Smooth muscle cell (in vitro differentiated cells): Measurements from ENCODE around the gene DNAH3. TPM values are rescaled to one million over a fixed set of nuclear protein-coding genes. Genes with fewer than 3 reads are reported as not detected.

Experiments
- DNase-seq: peaks from one replicate; lab custom pipeline; 2025; ENCODE audit not compliant: unreplicated experiment; lab: John Stamatoyannopoulos, UW
- H2AFZ ChIP-seq: fragments of 200-600 bp; sonication (generic); 2 replicates; pipeline ENCODE4 v1.6.0; 2016; ENCODE audit warnings: antibody characterized with exemption, low read depth, mild to moderate bottlenecking
- H3F3A ChIP-seq: fragments of 200-600 bp; sonication (generic); 2 replicates; pipeline ENCODE4 v1.6.0; 2017; ENCODE audit warnings: antibody characterized with exemption, low read depth
- H3K27ac ChIP-seq: fragments of 200-600 bp; sonication (generic); 2 replicates; pipeline ENCODE4 v1.5.1; 2016; ENCODE audit warnings: low read depth, mild to moderate bottlenecking
- H3K27me3 ChIP-seq: fragments of 200-600 bp; sonication (generic); 2 replicates; pipeline ENCODE4 v1.6.1; 2016; ENCODE audit warnings: low read depth, mild to moderate bottlenecking
- H3K36me3 ChIP-seq: fragments of 200-600 bp; sonication (generic); 2 replicates; pipeline ENCODE4 v1.5.1; 2016; ENCODE audit warnings: low read depth
- H3K4me1 ChIP-seq: fragments of 200-600 bp; sonication (generic); 2 replicates; pipeline ENCODE4 v1.5.1; 2016; ENCODE audit warnings: low read depth
- H3K4me2 ChIP-seq: fragments of 200-600 bp; sonication (generic); 2 replicates; pipeline ENCODE4 v1.6.0; 2016; ENCODE audit warnings: mild to moderate bottlenecking
- H3K4me3 ChIP-seq: fragments of 200-600 bp; sonication (generic); 2 replicates; pipeline ENCODE4 v1.5.1; 2016; ENCODE audit warnings: mild to moderate bottlenecking
- H3K79me2 ChIP-seq: fragments of 200-600 bp; sonication (generic); 2 replicates; pipeline ENCODE4 v1.6.0; 2016; ENCODE audit warnings: low read depth, mild to moderate bottlenecking
- H3K9ac ChIP-seq: fragments of 200-600 bp; sonication (generic); 2 replicates; pipeline ENCODE4 v1.6.0; 2016; ENCODE audit warnings: low read depth
- H3K9me3 ChIP-seq: fragments of 200-600 bp; sonication (generic); replicated peaks from 2 replicates; pipeline ENCODE4 v1.5.1; 2016; ENCODE audit warnings: low read depth
- H4K20me1 ChIP-seq: fragments of 200-600 bp; sonication (generic); 2 replicates; pipeline ENCODE4 v1.6.0; 2016; ENCODE audit warnings: low read depth
- CTCF ChIP-seq: fragments of 200-600 bp; sonication (generic); IDR thresholded peaks from 2 replicates; pipeline ENCODE4 v1.5.1; 2017; ENCODE audit warnings: borderline replicate concordance, mild to moderate bottlenecking, antibody characterized with exemption; ENCODE audit not compliant: insufficient read depth, poor library complexity, severe bottlenecking
- WGBS: methylation state at CpG from one replicate; pipeline ENCODE4 v1.1.7; 2016; ENCODE audit warnings: low lambda C conversion rate; 5-methylcytosine and 5-hydroxymethylcytosine counted together
- polyA plus RNA-seq: library from polyadenylated mRNA; unstranded; fragments of >200 nt; fragmentation: Nextera tagmentation; extraction: Ambion mirVana; gene quantifications from 2 replicates; pipeline ENCODE4 v1.2.1, GENCODE V29; 2016
- total RNA-seq: library from RNA; depleted of rRNA; stranded (reverse); fragments of >200 nt; gene quantifications from 2 replicates; pipeline ENCODE4 v1.2.3, GENCODE V29; 2014

Gene DNAH3
- total and polyA plus RNA-seq, 2 experiments from 2014 or later: not detected

GRCh38 chr16:21185659-21186325 lies 35.1 kb upstream of the DNAH3 start:
- H3K27ac ChIP-seq: no peak overlapping the region
- H3K79me2 ChIP-seq: no peaks in the 10 kb centered on the region
- no peak overlapping the region for H3K4me3 ChIP-seq
- no peak for TF ChIP-seq CTCF
- H2AFZ ChIP-seq: no peak overlapping the region
- no peaks in the 10 kb centered on the region for H4K20me1 ChIP-seq
- no peak overlapping the region for H3K4me2 ChIP-seq
- H3K9ac ChIP-seq: no peak overlapping the region
- H3K9me3 ChIP-seq: no peaks in the 10 kb centered on the region
- DNase-seq: no peak
- no peaks in the 10 kb centered on the region for H3K27me3 ChIP-seq
- no peaks in the 10 kb centered on the region for H3K4me1 ChIP-seq
- WGBS: 93% methylated on average over 12 of the region's 12 CpGs
- H3F3A ChIP-seq: no peaks in the 10 kb centered on the region
- H3K36me3 ChIP-seq: peaks cover 8% of the 10 kb centered on the region

GRCh38 chr16:21184834-21185233 lies 34.2 kb upstream of the DNAH3 start:
- Histone ChIP-seq H3K27me3 (no peaks in the 10 kb centered on the region), H3K4me3 (no peak overlapping the region), H3K9ac (no peak overlapping the region), H3K4me1 (no peaks in the 10 kb centered on the region), H4K20me1 (no peaks in the 10 kb centered on the region), H2AFZ (no peak overlapping the region), H3K9me3 (no peaks in the 10 kb centered on the region), H3K36me3 (peaks cover 10% of the 10 kb centered on the region), H3K4me2 (no peak overlapping the region), H3K27ac (no peak overlapping the region), H3K79me2 (no peaks in the 10 kb centered on the region), H3F3A (no peaks in the 10 kb centered on the region)
- 83% methylated on average over 3 of the region's 3 CpGs for WGBS
- TF ChIP-seq CTCF: no peak
- DNase-seq: no peak

GRCh38 chr16:21183995-21184394 lies 33.3 kb upstream of the DNAH3 start:
- DNase-seq: no peak
- H3K4me2 ChIP-seq: no peak overlapping the region
- H3K9ac ChIP-seq: no peak overlapping the region
- H3K9me3 ChIP-seq: no peaks in the 10 kb centered on the region
- H3K79me2 ChIP-seq: no peaks in the 10 kb centered on the region
- WGBS: 85% methylated on average over 3 of the region's 3 CpGs
- peaks cover 12% of the 10 kb centered on the region for H3K36me3 ChIP-seq
- no peaks in the 10 kb centered on the region for H3F3A ChIP-seq
- H3K27ac ChIP-seq: no peak overlapping the region
- TF ChIP-seq CTCF: no peak
- no peaks in the 10 kb centered on the region for H4K20me1 ChIP-seq
- no peaks in the 10 kb centered on the region for H3K4me1 ChIP-seq
- no peaks in the 10 kb centered on the region for H3K27me3 ChIP-seq
- H3K4me3 ChIP-seq: no peak overlapping the region
- H2AFZ ChIP-seq: no peak overlapping the region

- TF ChIP-seq CTCF: no peak
- Histone ChIP-seq H4K20me1 (no peaks in the 10 kb centered on the region), H3K79me2 (no peaks in the 10 kb centered on the region), H3F3A (no peaks in the 10 kb centered on the region), H3K9me3 (no peaks in the 10 kb centered on the region), H3K9ac (no peak overlapping the region), H3K27ac (no peak overlapping the region), H3K36me3 (peaks cover 21% of the 10 kb centered on the region), H3K27me3 (no peaks in the 10 kb centered on the region), H3K4me2 (no peak overlapping the region), H3K4me1 (no peaks in the 10 kb centered on the region), H3K4me3 (no peak overlapping the region), H2AFZ (no peak overlapping the region)
- WGBS: 100% methylated on average over 3 of the region's 3 CpGs
- DNase-seq: no peak
These were observed 29.3 kb upstream of the DNAH3 start for GRCh38 chr16:21179983-21180365.
